ENCODE results near the gene MANBA.
A peak's percentile ranks its signal among the peaks of the same experiment; 100 is the strongest.

The MANBA gene

GRCh38 chr4:102760645-102761295 is at the start of gene MANBA:
MANBA (minus strand) TSS chr4:102760968; CDS start chr4:102760894, 74 bp downstream.
- DNase-seq (ENCODE audit: low spot score): peak; percentile 87

GRCh38 chr4:102809691-102810090 is 48.9 kb upstream of the MANBA start:
- no peak for DNase-seq (ENCODE audit: low spot score)

GRCh38 chr4:102809190-102809589 is 48.4 kb upstream of the MANBA start:
- DNase-seq (ENCODE audit: low spot score): no peak

GRCh38 chr4:102808009-102808408 is 47.2 kb upstream of the MANBA start:
- DNase-seq (ENCODE audit: low spot score): no peak

- no peak for DNase-seq (ENCODE audit: low spot score)
These were observed 46.6 kb upstream of the MANBA start for GRCh38 chr4:102807345-102807744.

- DNase-seq (ENCODE audit: low spot score): no peak
These were observed 39.0 kb upstream of the MANBA start for GRCh38 chr4:102799816-102800215.

GRCh38 chr4:102794999-102795398 is 34.2 kb upstream of the MANBA start:
- DNase-seq (ENCODE audit: low spot score): no peak

GRCh38 chr4:102792361-102792936 is 31.7 kb upstream of the MANBA start:
- DNase-seq (ENCODE audit: low spot score): no peak

GRCh38 chr4:102791318-102791835 is 30.6 kb upstream of the MANBA start:
- DNase-seq (ENCODE audit: low spot score): no peak

- peak; percentile 45 for DNase-seq (ENCODE audit: low spot score)
These were observed 28.5 kb upstream of the MANBA start for GRCh38 chr4:102789317-102789717.

GRCh38 chr4:102787944-102788343 is 27.2 kb upstream of the MANBA start:
- no peak for DNase-seq (ENCODE audit: low spot score)

- no peak for DNase-seq (ENCODE audit: low spot score)
These were observed 26.5 kb upstream of the MANBA start for GRCh38 chr4:102787096-102787881.

GRCh38 chr4:102786279-102786678 is 25.5 kb upstream of the MANBA start:
- DNase-seq (ENCODE audit: low spot score): no peak

GRCh38 chr4:102783006-102783405 is 22.2 kb upstream of the MANBA start:
- DNase-seq (ENCODE audit: low spot score): no peak

GRCh38 chr4:102781570-102781969 is 20.8 kb upstream of the MANBA start:
- no peak for DNase-seq (ENCODE audit: low spot score)

- peak; percentile 43 for DNase-seq (ENCODE audit: low spot score)
These were observed 19.8 kb upstream of the MANBA start for GRCh38 chr4:102780476-102781144.

GRCh38 chr4:102779204-102779603 is 18.4 kb upstream of the MANBA start:
- DNase-seq (ENCODE audit: low spot score): no peak

GRCh38 chr4:102778720-102779119 is 18.0 kb upstream of the MANBA start:
- no peak for DNase-seq (ENCODE audit: low spot score)

- no peak for DNase-seq (ENCODE audit: low spot score)
These were observed 15.0 kb upstream of the MANBA start for GRCh38 chr4:102775805-102776204.

GRCh38 chr4:102774254-102774653 is 13.5 kb upstream of the MANBA start:
- DNase-seq (ENCODE audit: low spot score): no peak

- DNase-seq (ENCODE audit: low spot score): no peak
These were observed 12.1 kb upstream of the MANBA start for GRCh38 chr4:102772738-102773340.

GRCh38 chr4:102764901-102765300 is 4.1 kb upstream of the MANBA start:
- no peak for DNase-seq (ENCODE audit: low spot score)

Data from hematopoietic multipotent progenitor cell treated with erythropoietin and hydrocortisone succinate and interleukin-3 and kit ligand, for 15 days (in vitro differentiated cells).